AG04450 (cell line): ENCODE measurements around the gene PCDHGA9. TPM values are rescaled to one million over a fixed set of nuclear protein-coding genes. Genes with fewer than 3 reads are reported as not detected.
"Not testable (repeated sequence)": the region's sequence is repeated elsewhere in the genome, so short reads cannot be mapped to it uniquely, and the experiment has no call there.

Experiments used
- CTCF ChIA-PET: fragments of 300-600, 350-600 bp; formaldehyde crosslinking; extraction: SDS; loops from one replicate; lab custom pipeline; 2022; ENCODE audit warnings: antibody characterized with exemption, inconsistent platforms; lab: Charles Lee
- POLR2A ChIA-PET: fragments of 350-600 bp; formaldehyde crosslinking; extraction: SDS; loops from one replicate; lab custom pipeline; 2021; ENCODE audit warnings: antibody characterized with exemption, inconsistent platforms; lab: Yijun Ruan, JAX
- DNase-seq: peaks from one replicate; pipeline ENCODE4 v3.0.0-alpha.2; 2011; ENCODE audit warnings: low read depth, low spot score
- H3K27ac ChIP-seq: one replicate; pipeline ENCODE4 v1.5.1; 2012; ENCODE audit warnings: low read depth, low read length, control low read depth
- H3K27me3 ChIP-seq: one replicate; pipeline ENCODE4 v1.6.0; 2012; ENCODE audit warnings: low read length; ENCODE audit not compliant: control insufficient read depth, insufficient read depth
- H3K4me3 ChIP-seq: 2 replicates; pipeline ENCODE4 v1.5.1; 2011; ENCODE audit warnings: mild to moderate bottlenecking, low read depth, low read length, control low read depth
- H3K9me3 ChIP-seq: 2 replicates; pipeline ENCODE4 v1.5.1; 2012; ENCODE audit warnings: low read length; ENCODE audit not compliant: control insufficient read depth, insufficient read depth
- polyA plus RNA-seq: library from polyadenylated mRNA; depleted of rRNA; stranded (reverse); fragments of >200 nt; gene quantifications from 2 replicates; pipeline ENCODE4 v1.2.3, GENCODE V29; 2011
- TF ChIP-seq, protein P1 (sequence below): IDR thresholded peaks from 2 replicates; pipeline ENCODE4 v1.5.1; 2011; ENCODE audit warnings: low read depth, low read length, control low read depth, inconsistent platforms

Gene PCDHGA9
- polyA plus RNA-seq, 1 experiment = 6.4 TPM

DNA sequence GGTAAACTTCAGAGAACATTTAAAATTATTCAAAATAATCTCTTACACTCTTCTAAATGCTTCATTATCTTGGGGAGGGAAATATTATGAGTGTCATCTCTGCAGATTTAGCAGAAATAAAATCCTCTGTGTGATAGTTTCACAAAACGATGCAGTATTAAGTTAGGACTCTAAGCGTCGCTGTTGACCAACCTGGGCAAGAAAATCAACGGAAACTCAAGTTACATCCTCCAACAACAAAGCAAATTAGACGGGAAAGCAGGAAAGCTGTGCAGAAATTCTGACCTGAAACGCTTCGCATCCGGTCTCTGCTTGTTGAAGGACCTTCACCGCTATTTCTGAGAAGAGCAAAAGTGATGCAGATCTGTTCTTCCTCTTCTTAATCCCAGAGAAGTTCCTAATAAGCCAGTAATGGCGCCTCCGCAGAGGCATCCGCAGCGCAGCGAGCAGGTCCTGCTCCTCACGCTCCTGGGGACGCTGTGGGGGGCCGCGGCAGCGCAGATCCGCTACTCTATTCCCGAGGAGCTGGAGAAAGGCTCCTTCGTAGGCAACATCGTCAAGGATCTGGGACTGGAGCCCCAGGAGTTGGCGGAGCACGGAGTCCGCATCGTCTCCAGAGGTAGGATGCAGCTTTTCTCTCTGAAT is 28.8 kb upstream of the PCDHGA9 start, which contains the start of gene PCDHGA6:
Gene PCDHGA6, plus strand, starts transcription at position 219 of the 645 bp plus-strand sequence. Its CDS starts 193 bp downstream, at position 412.
- peaks cover 71% of the 10 kb centered on the region for H3K9me3 ChIP-seq
- no peak within 1 kb of the TSS for H3K27ac ChIP-seq
- peak within 1 kb of the TSS; percentile 37 for H3K4me3 ChIP-seq
- POLR2A ChIA-PET = no interaction called here
- no peak for DNase-seq
- CTCF ChIA-PET = interaction anchor here (0.6 to 2.8 kb wide), 11 partner anchors 17 to 194 kb away, joined by 3 to 22 read pairs (median 4); partner anchors contain the start of genes PCDHGA12 and PCDHGB7
- peaks cover 4% of the 10 kb centered on the region for H3K27me3 ChIP-seq
- TF ChIP-seq, protein P1, sequence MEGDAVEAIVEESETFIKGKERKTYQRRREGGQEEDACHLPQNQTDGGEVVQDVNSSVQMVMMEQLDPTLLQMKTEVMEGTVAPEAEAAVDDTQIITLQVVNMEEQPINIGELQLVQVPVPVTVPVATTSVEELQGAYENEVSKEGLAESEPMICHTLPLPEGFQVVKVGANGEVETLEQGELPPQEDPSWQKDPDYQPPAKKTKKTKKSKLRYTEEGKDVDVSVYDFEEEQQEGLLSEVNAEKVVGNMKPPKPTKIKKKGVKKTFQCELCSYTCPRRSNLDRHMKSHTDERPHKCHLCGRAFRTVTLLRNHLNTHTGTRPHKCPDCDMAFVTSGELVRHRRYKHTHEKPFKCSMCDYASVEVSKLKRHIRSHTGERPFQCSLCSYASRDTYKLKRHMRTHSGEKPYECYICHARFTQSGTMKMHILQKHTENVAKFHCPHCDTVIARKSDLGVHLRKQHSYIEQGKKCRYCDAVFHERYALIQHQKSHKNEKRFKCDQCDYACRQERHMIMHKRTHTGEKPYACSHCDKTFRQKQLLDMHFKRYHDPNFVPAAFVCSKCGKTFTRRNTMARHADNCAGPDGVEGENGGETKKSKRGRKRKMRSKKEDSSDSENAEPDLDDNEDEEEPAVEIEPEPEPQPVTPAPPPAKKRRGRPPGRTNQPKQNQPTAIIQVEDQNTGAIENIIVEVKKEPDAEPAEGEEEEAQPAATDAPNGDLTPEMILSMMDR = peak; percentile 54

DNA sequence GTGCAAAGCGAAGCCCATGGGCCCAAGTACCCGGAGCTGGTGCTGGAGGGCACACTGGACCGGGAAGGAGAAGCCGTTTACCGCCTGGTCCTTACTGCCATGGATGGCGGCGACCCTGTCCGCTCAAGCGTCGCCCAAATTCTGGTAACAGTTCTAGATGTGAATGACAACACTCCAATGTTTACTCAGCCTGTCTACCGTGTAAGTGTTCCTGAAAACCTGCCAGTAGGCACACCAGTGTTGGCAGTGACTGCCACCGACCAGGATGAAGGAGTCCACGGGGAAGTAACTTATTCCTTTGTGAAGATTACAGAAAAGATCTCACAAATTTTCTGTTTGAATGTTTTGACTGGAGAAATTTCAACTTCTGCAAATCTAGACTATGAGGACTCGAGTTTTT is 28.0 kb upstream of the PCDHGA9 start:
- H3K27ac ChIP-seq = no peak overlapping the region
- DNase-seq = no peak
- H3K9me3 ChIP-seq = peaks cover 71% of the 10 kb centered on the region
- H3K4me3 ChIP-seq = no peak overlapping the region
- POLR2A ChIA-PET = no interaction called here
- TF ChIP-seq, protein P1 = no peak
- peaks cover 4% of the 10 kb centered on the region for H3K27me3 ChIP-seq
- CTCF ChIA-PET = interaction anchor here (0.6 to 2.8 kb wide), 9 partner anchors 16 to 193 kb away, joined by 3 to 22 read pairs (median 4); partner anchors contain the start of gene PCDHGA12

DNA sequence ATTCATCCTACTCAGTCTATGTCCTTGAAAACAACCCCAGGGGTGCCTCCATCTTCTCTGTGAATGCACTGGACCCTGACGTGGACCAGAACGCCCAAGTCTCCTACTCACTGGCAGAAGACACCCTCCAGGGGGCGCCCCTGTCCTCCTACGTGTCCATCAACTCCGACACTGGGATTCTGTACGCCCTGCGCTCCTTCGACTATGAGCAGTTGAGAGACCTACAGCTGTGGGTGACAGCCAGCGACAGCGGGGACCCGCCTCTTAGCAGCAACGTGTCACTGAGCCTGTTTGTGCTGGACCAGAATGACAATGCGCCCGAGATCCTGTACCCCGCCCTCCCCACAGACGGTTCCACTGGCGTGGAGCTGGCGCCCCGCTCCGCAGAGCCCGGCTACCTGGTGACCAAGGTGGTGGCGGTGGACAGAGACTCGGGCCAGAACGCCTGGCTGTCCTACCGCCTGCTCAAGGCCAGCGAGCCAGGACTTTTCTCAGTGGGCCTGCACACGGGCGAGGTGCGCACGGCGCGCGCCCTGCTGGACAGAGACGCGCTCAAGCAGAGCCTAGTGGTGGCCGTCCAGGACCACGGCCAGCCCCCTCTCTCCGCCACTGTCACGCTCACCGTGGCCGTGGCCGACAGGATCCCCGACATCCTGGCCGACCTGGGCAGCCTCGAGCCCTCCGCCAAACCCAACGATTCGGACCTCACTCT is 27.0 kb upstream of the PCDHGA9 start:
- H3K4me3 ChIP-seq, H3K27me3 ChIP-seq, DNase-seq, POLR2A ChIA-PET, H3K27ac ChIP-seq: not testable (repeated sequence)
- H3K9me3 ChIP-seq = peaks cover 67% of the 10 kb centered on the region
- CTCF ChIA-PET = interaction anchor here (1.0 to 2.8 kb wide), 3 partner anchors 15 to 193 kb away, joined by 3 to 22 read pairs (median 4); no protein-coding TSS in a partner anchor

DNA sequence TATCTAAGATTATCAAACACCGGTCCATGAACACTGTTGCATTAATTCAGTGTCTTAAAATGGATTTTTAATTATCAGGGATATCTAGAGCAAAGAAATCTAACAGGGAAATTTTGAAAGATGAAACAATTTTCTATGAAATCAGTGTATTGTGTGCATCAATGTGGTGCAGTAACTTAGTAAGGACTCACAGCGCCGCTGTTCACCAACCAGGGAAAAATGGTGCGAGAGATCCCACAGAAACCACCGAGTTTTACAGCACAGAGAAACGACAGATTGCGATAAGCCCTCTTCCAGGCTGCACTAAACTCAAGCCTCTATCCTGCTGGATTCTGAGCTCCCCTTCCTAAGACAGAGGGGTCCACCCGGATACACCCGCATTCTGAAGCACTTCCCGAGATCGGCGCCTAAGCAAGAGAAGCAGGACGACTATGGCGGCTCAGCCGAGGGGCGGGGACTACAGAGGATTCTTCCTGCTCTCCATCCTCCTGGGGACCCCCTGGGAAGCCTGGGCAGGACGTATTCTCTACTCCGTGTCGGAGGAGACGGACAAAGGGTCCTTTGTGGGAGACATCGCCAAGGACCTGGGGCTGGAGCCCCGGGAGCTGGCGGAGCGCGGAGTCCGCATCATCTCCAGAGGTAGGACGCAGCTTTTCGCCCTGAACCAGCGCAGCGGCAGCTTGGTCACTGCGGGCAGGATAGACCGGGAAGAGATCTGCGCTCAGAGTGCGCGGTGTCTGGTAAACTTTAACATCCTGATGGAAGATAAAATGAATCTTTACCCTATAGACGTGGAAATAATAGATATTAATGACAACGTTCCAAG is 19.9 kb upstream of the PCDHGA9 start, which contains the start of gene PCDHGA7:
Gene PCDHGA7, plus strand, starts transcription at position 274 of the 826 bp plus-strand sequence. Its CDS starts 158 bp downstream, at position 432.
- H3K27ac ChIP-seq = no peak within 1 kb of the TSS
- DNase-seq = no peak

More for the DNA sequence above, 19.9 kb upstream of the PCDHGA9 start, which contains the start of gene PCDHGA7:
- POLR2A ChIA-PET = no interaction called here
- Histone ChIP-seq H3K27me3 (peaks cover 6% of the 10 kb centered on the region), H3K9me3 (peaks cover 42% of the 10 kb centered on the region), H3K4me3 (peak within 1 kb of the TSS; percentile 58)
- TF ChIP-seq, protein P1 = peak; percentile 43
- CTCF ChIA-PET = interaction anchor here (0.7 to 3.5 kb wide), 12 partner anchors 9 to 185 kb away, joined by 3 to 22 read pairs (median 4); partner anchors contain the start of genes PCDHGA1, PCDHGA10, PCDHGB1 and PCDHGB3
